Uterus (tissue), 4 donors: ENCODE data around the gene ZMPSTE24. TPM values are rescaled to one million over a fixed set of nuclear protein-coding genes. Genes with fewer than 3 reads are reported as not detected.

Experiments used
- DNase-seq, 2 donors: peaks; one replicate each; pipeline ENCODE4 v3.0.0-alpha.2; 2019 to 2020
- H3K27ac ChIP-seq, 2 donors: fragments of 200-600 bp; sonication (generic); 1 replicate in 1 of 2; 2 replicates in 1 of 2; pipeline ENCODE4 v1.5.1; 2016 to 2018
- H3K27me3 ChIP-seq, 2 donors: fragments of 200-600 bp; sonication (generic); one replicate each; pipeline ENCODE4 v1.5.1; 2018 to 2019; ENCODE audit warnings: control low read depth in 1 of 2
- H3K36me3 ChIP-seq, 2 donors: fragments of 200-600 bp; sonication (generic); one replicate each; pipeline ENCODE4 v1.5.1; 2019; ENCODE audit warnings: control low read depth in 1 of 2
- H3K4me1 ChIP-seq, 2 donors: fragments of 200-600 bp; sonication (generic); one replicate each; pipeline ENCODE4 v1.5.1; 2018 to 2019; ENCODE audit warnings: control low read depth in 1 of 2
- H3K4me3 ChIP-seq, 2 donors: fragments of 200-600 bp; sonication (generic); 1 replicate in 1 of 2; 2 replicates in 1 of 2; pipeline ENCODE4 v1.5.1; 2018 to 2019; ENCODE audit warnings: mild to moderate bottlenecking in 1 of 2
- H3K9me3 ChIP-seq, 2 donors: fragments of 200-600 bp; sonication (generic); one replicate each; pipeline ENCODE4 v1.5.1; 2019; ENCODE audit warnings: control low read depth in 1 of 2
- CTCF ChIP-seq, 4 experiments: fragments of 200-600 bp in 2 of 4; fragments of 450-650 bp in 2 of 4; sonication (generic) in 2 of 4; IDR thresholded peaks; one replicate each; pipeline ENCODE4 v1.5.1; 2016 to 2019; ENCODE audit warnings: antibody characterized with exemption in 4 of 4, mild to moderate bottlenecking in 2 of 4, moderate library complexity in 1 of 4
- POLR2A ChIP-seq, 2 donors: fragments of 450-650 bp; IDR thresholded peaks; one replicate each; pipeline ENCODE4 v1.6.1; 2016; ENCODE audit warnings: antibody characterized with exemption in 2 of 2, mild to moderate bottlenecking in 1 of 2, moderate library complexity in 1 of 2
- intact Hi-C: fragments of 100-400 bp; cut with DNase I; formaldehyde crosslinking; loops from one replicate; pipeline ENCODE4 v1.15.1; 2023; ENCODE audit warnings: low total_unique reads
- total RNA-seq, 4 donors: library from RNA; depleted of rRNA in 3 of 4; stranded (reverse); fragments of >200 nt in 3 of 4; gene quantifications; one replicate each; pipeline versions ENCODE4 v1.1.0 to v1.2.4, GENCODE V29; 2014 to 2023
- donor health status: DM: yes; HTN: yes; CAD: no.

The ZMPSTE24 gene
- total RNA-seq, 4 donors from 2014 or later, result 17.9 to 79.1 (median 56.2) TPM

GRCh38 chr1:40314721-40315238 is 56.7 kb downstream of the ZMPSTE24 start:
- Histone ChIP-seq H3K4me3 (peak overlapping the region in 1 of 2 donors; percentile 31), H3K4me1 (peaks cover 0 to 7% of the 10 kb centered on the region in 2 donors), H3K36me3 (no peaks in the 10 kb centered on the region), H3K27me3 (peaks cover 0 to 7% of the 10 kb centered on the region in 2 donors), H3K9me3 (no peaks in the 10 kb centered on the region), H3K27ac (peak overlapping the region; percentile 9 to 52)
- intact Hi-C loops, result loop anchor here (10.0 kb wide), 1 partner anchor 160 kb away; no protein-coding TSS in a partner anchor
- TF ChIP-seq POLR2A (IDR thresholded peaks at IDR 0.05) (no peak), CTCF (IDR thresholded peaks at IDR 0.05) (no peak)
- no peak for DNase-seq

GRCh38 chr1:40315239-40315794 is 57.3 kb downstream of the ZMPSTE24 start:
- H3K4me3 ChIP-seq, result peak overlapping the region; percentile 18 to 31
- peak overlapping the region; percentile 9 to 52 for H3K27ac ChIP-seq
- no peaks in the 10 kb centered on the region for H3K36me3 ChIP-seq
- H3K27me3 ChIP-seq, result peaks cover 0 to 7% of the 10 kb centered on the region in 2 donors
- TF ChIP-seq CTCF (IDR thresholded peaks at IDR 0.05), result peak; percentile 74 to 88 (median 86)
- no peak for TF ChIP-seq POLR2A (IDR thresholded peaks at IDR 0.05)
- peaks cover 0 to 7% of the 10 kb centered on the region in 2 donors for H3K4me1 ChIP-seq
- DNase-seq, result peak; percentile 73 to 82
- H3K9me3 ChIP-seq, result no peaks in the 10 kb centered on the region
- intact Hi-C loops, result loop anchor here (10.0 kb wide), 1 partner anchor 161 kb away; no protein-coding TSS in a partner anchor

GRCh38 chr1:40315795-40316594 is 58.0 kb downstream of the ZMPSTE24 start:
- Histone ChIP-seq H3K4me3 (peak overlapping the region; percentile 27 to 31), H3K27me3 (peaks cover 0 to 7% of the 10 kb centered on the region in 2 donors), H3K4me1 (peaks cover 0 to 7% of the 10 kb centered on the region in 2 donors), H3K27ac (no peak overlapping the region), H3K9me3 (no peaks in the 10 kb centered on the region), H3K36me3 (no peaks in the 10 kb centered on the region)
- no peak for DNase-seq
- intact Hi-C loops, result loop anchor here (10.0 kb wide), 1 partner anchor 161 kb away; no protein-coding TSS in a partner anchor
- TF ChIP-seq POLR2A (IDR thresholded peaks at IDR 0.05) (no peak), CTCF (IDR thresholded peaks at IDR 0.05) (no peak)

GRCh38 chr1:40316595-40317393 is 58.8 kb downstream of the ZMPSTE24 start, which contains the start of gene COL9A2:
TSS of gene COL9A2 (minus strand) at chr1:40317286. CDS start at chr1:40317197, 89 bp downstream.
- TF ChIP-seq CTCF (IDR thresholded peaks at IDR 0.05) (no peak), POLR2A (IDR thresholded peaks at IDR 0.05) (no peak)
- intact Hi-C loops, result loop anchor here (10.0 kb wide), 1 partner anchor 162 kb away; no protein-coding TSS in a partner anchor
- Histone ChIP-seq H3K27ac (no peak within 1 kb of the TSS), H3K4me1 (peaks cover 0 to 7% of the 10 kb centered on the region in 2 donors), H3K36me3 (no peaks in the 10 kb centered on the region), H3K27me3 (peaks cover 0 to 7% of the 10 kb centered on the region in 2 donors), H3K4me3 (peak within 1 kb of the TSS in 1 of 2 donors; percentile 27), H3K9me3 (no peaks in the 10 kb centered on the region)
- DNase-seq, result no peak
